GM19193 (cell line): Measurements from ENCODE around the gene ADSS1.

Source experiments
- POLR2A ChIP-seq: IDR thresholded peaks from 4 replicates; pipeline ENCODE4 v1.6.1; 2011; ENCODE audit not compliant: insufficient read depth, insufficient read length; ENCODE audit errors: extremely low read depth

Gene ADSS1

GRCh38 chr14:104714066-104714465 is 10.0 kb upstream of the ADSS1 start:
- TF ChIP-seq POLR2A = no peak

GRCh38 chr14:104714681-104715080 is 9.3 kb upstream of the ADSS1 start:
- TF ChIP-seq POLR2A = no peak

GRCh38 chr14:104715416-104715815 is 8.6 kb upstream of the ADSS1 start:
- no peak for TF ChIP-seq POLR2A

- TF ChIP-seq POLR2A = no peak
These were observed 8.2 kb upstream of the ADSS1 start for GRCh38 chr14:104715871-104716270.

- TF ChIP-seq POLR2A = no peak
These were observed 6.9 kb upstream of the ADSS1 start for GRCh38 chr14:104717137-104717536.

GRCh38 chr14:104717646-104718045 is 6.4 kb upstream of the ADSS1 start:
- no peak for TF ChIP-seq POLR2A

- TF ChIP-seq POLR2A = no peak
These were observed 5.9 kb upstream of the ADSS1 start for GRCh38 chr14:104718147-104718546.

GRCh38 chr14:104718871-104719270 is 5.2 kb upstream of the ADSS1 start:
- TF ChIP-seq POLR2A = no peak

- no peak for TF ChIP-seq POLR2A
These were observed 4.7 kb upstream of the ADSS1 start for GRCh38 chr14:104719343-104719742.

- TF ChIP-seq POLR2A = no peak
These were observed 2.3 kb upstream of the ADSS1 start for GRCh38 chr14:104721505-104722431.

- no peak for TF ChIP-seq POLR2A
These were observed 935 bp upstream of the ADSS1 start for GRCh38 chr14:104722938-104723650.

GRCh38 chr14:104724407-104724980 is 465 bp downstream of the ADSS1 start:
- TF ChIP-seq POLR2A = no peak

GRCh38 chr14:104724981-104725771 is 1.1 kb downstream of the ADSS1 start:
- TF ChIP-seq POLR2A = no peak

GRCh38 chr14:104725772-104726548 is 1.9 kb downstream of the ADSS1 start:
- TF ChIP-seq POLR2A = no peak

- no peak for TF ChIP-seq POLR2A
These were observed 2.8 kb downstream of the ADSS1 start for GRCh38 chr14:104726600-104727451.
